ENCODE data around the gene REEP5.
"Not testable (repeated sequence)": the region's sequence is repeated elsewhere in the genome, so short reads cannot be mapped to it uniquely, and the experiment has no call there.

Gene REEP5

GRCh38 chr5:112967520-112968083, 45.6 kb upstream of the REEP5 start:
- Histone ChIP-seq H3K27ac (ENCODE audit: low read length) (no peak overlapping the region), H3F3A (ENCODE audit: insufficient read depth, low read length) (peaks cover 9% of the 10 kb centered on the region), H4K20me1 (ENCODE audit: insufficient read depth, low read length) (no peaks in the 10 kb centered on the region), H3K4me2 (ENCODE audit: low read depth, low read length) (no peak overlapping the region), H3K9me2 (replicated peaks; ENCODE audit: insufficient read depth, low read length) (no peaks in the 10 kb centered on the region), H3K27me3 (replicated peaks; ENCODE audit: insufficient read depth, low read length) (peaks cover 15% of the 10 kb centered on the region), H3K79me2 (ENCODE audit: low read length) (no peaks in the 10 kb centered on the region), H2AFZ (ENCODE audit: low read length) (no peak overlapping the region), H3K9me3 (replicated peaks; ENCODE audit: insufficient read depth, low read length) (no peaks in the 10 kb centered on the region), H3K9ac (ENCODE audit: low read length) (no peak overlapping the region), H3K36me3 (replicated peaks; ENCODE audit: insufficient read depth, low read length) (no peaks in the 10 kb centered on the region), H3K4me3 (ENCODE audit: low read length) (no peak overlapping the region), H3K4me1 (ENCODE audit: low read length) (peaks cover 27% of the 10 kb centered on the region)
- TF ChIP-seq EZH2phosphoT487 (IDR thresholded peaks at IDR 0.05; ENCODE audit: low read length) (no peak), EZH2 (optimal IDR thresholded peaks at IDR 0.05; ENCODE audit: low read depth, low read length) (no peak)
- TF ChIP-seq, protein P1, sequence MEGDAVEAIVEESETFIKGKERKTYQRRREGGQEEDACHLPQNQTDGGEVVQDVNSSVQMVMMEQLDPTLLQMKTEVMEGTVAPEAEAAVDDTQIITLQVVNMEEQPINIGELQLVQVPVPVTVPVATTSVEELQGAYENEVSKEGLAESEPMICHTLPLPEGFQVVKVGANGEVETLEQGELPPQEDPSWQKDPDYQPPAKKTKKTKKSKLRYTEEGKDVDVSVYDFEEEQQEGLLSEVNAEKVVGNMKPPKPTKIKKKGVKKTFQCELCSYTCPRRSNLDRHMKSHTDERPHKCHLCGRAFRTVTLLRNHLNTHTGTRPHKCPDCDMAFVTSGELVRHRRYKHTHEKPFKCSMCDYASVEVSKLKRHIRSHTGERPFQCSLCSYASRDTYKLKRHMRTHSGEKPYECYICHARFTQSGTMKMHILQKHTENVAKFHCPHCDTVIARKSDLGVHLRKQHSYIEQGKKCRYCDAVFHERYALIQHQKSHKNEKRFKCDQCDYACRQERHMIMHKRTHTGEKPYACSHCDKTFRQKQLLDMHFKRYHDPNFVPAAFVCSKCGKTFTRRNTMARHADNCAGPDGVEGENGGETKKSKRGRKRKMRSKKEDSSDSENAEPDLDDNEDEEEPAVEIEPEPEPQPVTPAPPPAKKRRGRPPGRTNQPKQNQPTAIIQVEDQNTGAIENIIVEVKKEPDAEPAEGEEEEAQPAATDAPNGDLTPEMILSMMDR (IDR thresholded peaks at IDR 0.05; ENCODE audit: low read length): no peak
- DNase-seq: no peak

GRCh38 chr5:112965733-112966306, 43.8 kb upstream of the REEP5 start:
- Histone ChIP-seq H2AFZ (ENCODE audit: low read length) (no peak overlapping the region), H3F3A (ENCODE audit: insufficient read depth, low read length) (peaks cover 9% of the 10 kb centered on the region), H3K9me3 (replicated peaks; ENCODE audit: insufficient read depth, low read length) (no peaks in the 10 kb centered on the region), H3K27ac (ENCODE audit: low read length) (no peak overlapping the region), H3K4me2 (ENCODE audit: low read depth, low read length) (no peak overlapping the region), H4K20me1 (ENCODE audit: insufficient read depth, low read length) (no peaks in the 10 kb centered on the region), H3K4me3 (ENCODE audit: low read length) (no peak overlapping the region), H3K79me2 (ENCODE audit: low read length) (no peaks in the 10 kb centered on the region), H3K4me1 (ENCODE audit: low read length) (peaks cover 27% of the 10 kb centered on the region), H3K9me2 (replicated peaks; ENCODE audit: insufficient read depth, low read length) (no peaks in the 10 kb centered on the region), H3K36me3 (replicated peaks; ENCODE audit: insufficient read depth, low read length) (no peaks in the 10 kb centered on the region), H3K27me3 (replicated peaks; ENCODE audit: insufficient read depth, low read length) (peaks cover 5% of the 10 kb centered on the region; the same call in 1 of the 2 replicates), H3K9ac (ENCODE audit: low read length) (no peak overlapping the region)
- TF ChIP-seq EZH2 (optimal IDR thresholded peaks at IDR 0.05; ENCODE audit: low read depth, low read length): no peak
- TF ChIP-seq EZH2phosphoT487 (IDR thresholded peaks at IDR 0.05; ENCODE audit: low read length): no peak
- TF ChIP-seq, protein P1 (IDR thresholded peaks at IDR 0.05; ENCODE audit: low read length): no peak
- DNase-seq: no peak

GRCh38 chr5:112963374-112963733, 41.3 kb upstream of the REEP5 start:
- H3K27ac ChIP-seq (ENCODE audit: low read length): not testable (repeated sequence)

GRCh38 chr5:112960863-112961504, 39.0 kb upstream of the REEP5 start:
- Histone ChIP-seq H3K27me3 (replicated peaks; ENCODE audit: insufficient read depth, low read length) (no peaks in the 10 kb centered on the region), H3K27ac (ENCODE audit: low read length) (no peak overlapping the region)
- TF ChIP-seq EZH2 (optimal IDR thresholded peaks at IDR 0.05; ENCODE audit: low read depth, low read length) (no peak), EZH2phosphoT487 (IDR thresholded peaks at IDR 0.05; ENCODE audit: low read length) (no peak)
- TF ChIP-seq, protein P1 (IDR thresholded peaks at IDR 0.05; ENCODE audit: low read length): no peak

More at GRCh38 chr5:112963374-112963733, 41.3 kb upstream of the REEP5 start:
- not testable (repeated sequence) for H2AFZ ChIP-seq (ENCODE audit: low read length); H3K4me2 ChIP-seq (ENCODE audit: low read depth, low read length); H3K36me3 ChIP-seq (replicated peaks; ENCODE audit: insufficient read depth, low read length); H4K20me1 ChIP-seq (ENCODE audit: insufficient read depth, low read length); H3K4me3 ChIP-seq (ENCODE audit: low read length); H3F3A ChIP-seq (ENCODE audit: insufficient read depth, low read length); H3K79me2 ChIP-seq (ENCODE audit: low read length); H3K9me2 ChIP-seq (replicated peaks; ENCODE audit: insufficient read depth, low read length); H3K9ac ChIP-seq (ENCODE audit: low read length); H3K27me3 ChIP-seq (replicated peaks; ENCODE audit: insufficient read depth, low read length); H3K9me3 ChIP-seq (replicated peaks; ENCODE audit: insufficient read depth, low read length); DNase-seq
- peaks cover 13% of the 10 kb centered on the region; the same call in 1 of the 2 replicates for H3K4me1 ChIP-seq (ENCODE audit: low read length)

More at GRCh38 chr5:112960863-112961504, 39.0 kb upstream of the REEP5 start:
- Histone ChIP-seq H3K9me2 (replicated peaks; ENCODE audit: insufficient read depth, low read length) (no peaks in the 10 kb centered on the region), H3K9me3 (replicated peaks; ENCODE audit: insufficient read depth, low read length) (no peaks in the 10 kb centered on the region), H2AFZ (ENCODE audit: low read length) (no peak overlapping the region), H4K20me1 (ENCODE audit: insufficient read depth, low read length) (no peaks in the 10 kb centered on the region), H3K4me2 (ENCODE audit: low read depth, low read length) (no peak overlapping the region), H3F3A (ENCODE audit: insufficient read depth, low read length) (no peaks in the 10 kb centered on the region), H3K4me3 (ENCODE audit: low read length) (no peak overlapping the region), H3K9ac (ENCODE audit: low read length) (no peak overlapping the region), H3K79me2 (ENCODE audit: low read length) (no peaks in the 10 kb centered on the region), H3K4me1 (ENCODE audit: low read length) (peaks cover 13% of the 10 kb centered on the region; the same call in 1 of the 2 replicates), H3K36me3 (replicated peaks; ENCODE audit: insufficient read depth, low read length) (no peaks in the 10 kb centered on the region)
- DNase-seq: no peak

Measured in MM.1S (cell line).